HepG2 (cell line): ENCODE measurements around the gene KCNH6. TPM values are rescaled to one million over a fixed set of nuclear protein-coding genes. Genes with fewer than 3 reads are reported as not detected.

ENCODE experiments used
- ATAC-seq: fragments of 200-7000 bp; cut with Tn5 transposase; 3 replicates; pipeline ENCODE4 v1.9.1; 2020; ENCODE audit warnings: mild to moderate bottlenecking, moderate library complexity
- BruUV-seq: library from RNA; stranded (reverse); fragments of 400-500 nt; replicated peaks from 2 replicates; lab custom pipeline; 2021; lab: Mats Ljungman, UMichigan
- CTCF ChIA-PET: fragments of 300-600 bp; formaldehyde crosslinking; extraction: SDS; loops from one replicate; lab custom pipeline; 2021; ENCODE audit warnings: low total read pairs, inconsistent platforms, low intra/inter-chr PET ratio; lab: Yijun Ruan, JAX
- POLR2A ChIA-PET: fragments of 350-600 bp; sonication (Branson Sonifier 250); formaldehyde crosslinking; loops from one replicate; lab custom pipeline; 2020; ENCODE audit warnings: antibody characterized with exemption, inconsistent platforms; lab: Yijun Ruan, JAX
- DNase-seq: peaks from one replicate; pipeline ENCODE4 v3.0.0-alpha.2; 2015; ENCODE audit warnings: low spot score
- FAIRE-seq: peaks from 3 replicates; lab custom pipeline; 2011; peaks lifted over from hg19 to GRCh38; lab: Jason Lieb, UNC
- H2AFZ ChIP-seq: one replicate; pipeline ENCODE4 v1.6.1; 2011; ENCODE audit warnings: low read length, inconsistent platforms
- H3K27ac ChIP-seq: fragments of 300-600 bp; 3 replicates; pipeline ENCODE4 v1.8.0; 2011; ENCODE audit warnings: mixed run types, mild to moderate bottlenecking, mixed read lengths, low read length, inconsistent platforms; ENCODE audit not compliant: insufficient read depth; ENCODE audit errors: extremely low read length
- H3K27me3 ChIP-seq, 2 experiments: fragments of 200-600 bp in 1 of 2; 2 replicates in 1 of 2; 3 replicates in 1 of 2; pipeline versions ENCODE4 v1.6.0 to v1.8.0; 2011; ENCODE audit warnings: low read length in 2 of 2, mild to moderate bottlenecking in 2 of 2, moderate library complexity in 2 of 2, inconsistent platforms in 1 of 2; ENCODE audit not compliant: insufficient read depth in 2 of 2, control insufficient read depth in 1 of 2
- H3K36me3 ChIP-seq, 2 experiments: fragments of 200-600 bp in 1 of 2; replicated peaks in 1 of 2; 2 replicates in 1 of 2; 3 replicates in 1 of 2; pipeline versions ENCODE4 v1.5.1 to v1.8.0; 2011; ENCODE audit warnings: low read length in 2 of 2, inconsistent platforms in 1 of 2; ENCODE audit not compliant: insufficient read depth in 2 of 2, control insufficient read depth in 1 of 2
- H3K4me1 ChIP-seq: 2 replicates; pipeline ENCODE4 v1.5.1; 2012; ENCODE audit warnings: low read length, inconsistent platforms; ENCODE audit not compliant: insufficient read depth
- H3K4me2 ChIP-seq: 2 replicates; pipeline ENCODE4 v1.6.0; 2011; ENCODE audit warnings: low read depth, low read length, inconsistent platforms
- H3K4me3 ChIP-seq, 3 experiments: fragments of 200-600 bp in 1 of 3; sonication (generic), shearing (Covaris generic) in 1 of 3; replicated peaks in 1 of 3; 2 replicates each; pipeline ENCODE4 v1.5.1; 2011 to 2016; ENCODE audit warnings: low read length in 3 of 3, inconsistent platforms in 2 of 3, low read depth in 2 of 3, mild to moderate bottlenecking in 2 of 3, control low read depth in 1 of 3, mixed read lengths in 1 of 3; ENCODE audit not compliant: insufficient read depth in 1 of 3
- H3K79me2 ChIP-seq: one replicate; pipeline ENCODE4 v1.6.1; 2011; ENCODE audit warnings: low read length, inconsistent platforms; ENCODE audit not compliant: insufficient read depth
- H3K9ac ChIP-seq: 2 replicates; pipeline ENCODE4 v1.6.0; 2011; ENCODE audit warnings: mild to moderate bottlenecking, low read depth, low read length, inconsistent platforms; ENCODE audit not compliant: insufficient read depth
- H3K9me3 ChIP-seq: 2 replicates; pipeline ENCODE4 v1.5.1; 2012; ENCODE audit warnings: mild to moderate bottlenecking, low read length
- H4K20me1 ChIP-seq: 2 replicates; pipeline ENCODE4 v1.6.0; 2011; ENCODE audit warnings: inconsistent platforms, mild to moderate bottlenecking, low read length, moderate library complexity; ENCODE audit not compliant: insufficient read depth
- MTA3 ChIP-seq: sonication (generic); formaldehyde crosslinking; IDR thresholded peaks from 2 replicates; pipeline ENCODE4 v1.4.0; 2020; ENCODE audit warnings: missing genetic modification reagents
- NFIC ChIP-seq: IDR thresholded peaks from 2 replicates; pipeline ENCODE4 v1.6.1; 2012; ENCODE audit warnings: mild to moderate bottlenecking, low read length, inconsistent platforms
- RBM22 ChIP-seq: fragments of 200-400 bp; formaldehyde crosslinking; optimal IDR thresholded peaks from 2 replicates; pipeline ENCODE3; 2017; ENCODE audit warnings: mild to moderate bottlenecking, low read length, moderate library complexity
- REST ChIP-seq, 2 experiments: IDR thresholded peaks; 2 replicates each; pipeline ENCODE4 v1.6.1; 2011 to 2012; ENCODE audit warnings: low read length in 2 of 2, borderline replicate concordance in 1 of 2, low read depth in 1 of 2, mild to moderate bottlenecking in 1 of 2, moderate library complexity in 1 of 2
- SP4 ChIP-seq: sonication (generic); formaldehyde crosslinking; IDR thresholded peaks from 2 replicates; pipeline ENCODE4 v1.8.1; 2023; ENCODE audit warnings: mild to moderate bottlenecking, missing genetic modification reagents
- SYNCRIP ChIP-seq: fragments of 200-400 bp; formaldehyde crosslinking; IDR thresholded peaks from 2 replicates; pipeline ENCODE4 v1.6.1; 2018; ENCODE audit warnings: mild to moderate bottlenecking, low read depth, low read length; ENCODE audit not compliant: insufficient read depth
- ZNF615 ChIP-seq: sonication (generic); formaldehyde crosslinking; IDR thresholded peaks from 2 replicates; pipeline ENCODE4 v1.5.0; 2020; ENCODE audit warnings: mild to moderate bottlenecking, missing genetic modification reagents, borderline replicate concordance
- WGBS: methylation state at CpG from one replicate; pipeline ENCODE4 v1.1.6; 2017; ENCODE audit warnings: low lambda C conversion rate; 5-methylcytosine and 5-hydroxymethylcytosine counted together
- in situ Hi-C: cut with HindIII; loops from 2 replicates; pipeline ENCODE4 v1.10.0; 2017; ENCODE audit warnings: low pct_unique_long_range_greater_than_20kb; ENCODE audit not compliant: extremely low pct_ligation_motif_present
- intact Hi-C: fragments of 100-400 bp; cut with micrococcal nuclease; formaldehyde crosslinking; loops from one replicate; pipeline ENCODE4 v1.10.0; 2022; ENCODE audit not compliant: unreplicated experiment
- polyA plus RNA-seq, 8 experiments: library from polyadenylated mRNA; depleted of rRNA in 3 of 8; stranded (reverse) in 7 of 8; unstranded in 1 of 8; fragments of >200 nt; fragmentation: Illumina TruSeq in 4 of 8; extraction: Trizol in 4 of 8; gene quantifications; 2 replicates each; pipeline versions ENCODE4 v1.2.1 to v1.2.3, GENCODE V29; 2011 to 2016; ENCODE audit warnings: low read depth in 4 of 8, missing spikeins in 1 of 8, mixed read lengths in 1 of 8; ENCODE audit not compliant: insufficient read depth in 1 of 8
- total RNA-seq, 5 experiments: library from RNA; depleted of rRNA; stranded (reverse); fragments of >200 nt; fragmentation: Illumina TruSeq; extraction: Trizol; gene quantifications; 2 replicates each; pipeline ENCODE4 v1.2.3, GENCODE V29; 2016; ENCODE audit warnings: low read depth in 1 of 5
- TF ChIP-seq, protein P1 (sequence below): IDR thresholded peaks from 2 replicates; pipeline ENCODE4 v1.6.1; 2016

Gene KCNH6
- total and polyA plus RNA-seq, 2 of the 13 experiments (the other 11 are each of a cell fraction or from before 2014, with no cell fraction given): 0.05 to 0.18 TPM

- peaks cover 0 to 10% of the 10 kb centered on the region in 2 experiments; a peak in 2 of 5 replicates for H3K36me3 ChIP-seq
- FAIRE-seq: peak; percentile 4
- peaks cover 75% of the 10 kb centered on the region for H3K79me2 ChIP-seq
- no peak overlapping the region for H3K4me3 ChIP-seq
- TF ChIP-seq RBM22 (peak; percentile 34), ZNF615 (CRISPR knock-in tag) (no peak), MTA3 (CRISPR knock-in tag) (no peak), SP4 (CRISPR knock-in tag) (no peak), REST (IDR thresholded peaks at IDR 0.05; ENCODE audit: borderline replicate concordance in 1 of 2, low read depth in 1 of 2, low read length in 2 of 2) (no peak), NFIC (no peak), SYNCRIP (no peak)
- TF ChIP-seq, protein P1, sequence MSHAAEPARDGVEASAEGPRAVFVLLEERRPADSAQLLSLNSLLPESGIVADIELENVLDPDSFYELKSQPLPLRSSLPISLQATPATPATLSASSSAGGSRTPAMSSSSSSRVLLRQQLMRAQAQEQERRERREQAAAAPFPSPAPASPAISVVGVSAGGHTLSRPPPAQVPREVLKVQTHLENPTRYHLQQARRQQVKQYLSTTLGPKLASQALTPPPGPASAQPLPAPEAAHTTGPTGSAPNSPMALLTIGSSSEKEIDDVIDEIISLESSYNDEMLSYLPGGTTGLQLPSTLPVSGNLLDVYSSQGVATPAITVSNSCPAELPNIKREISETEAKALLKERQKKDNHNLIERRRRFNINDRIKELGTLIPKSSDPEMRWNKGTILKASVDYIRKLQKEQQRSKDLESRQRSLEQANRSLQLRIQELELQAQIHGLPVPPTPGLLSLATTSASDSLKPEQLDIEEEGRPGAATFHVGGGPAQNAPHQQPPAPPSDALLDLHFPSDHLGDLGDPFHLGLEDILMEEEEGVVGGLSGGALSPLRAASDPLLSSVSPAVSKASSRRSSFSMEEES (CRISPR knock-in tag): no peak
- peaks cover 44% of the 10 kb centered on the region for H4K20me1 ChIP-seq
- DNase-seq: no peak
- in situ Hi-C loops (no loop called here), intact Hi-C loops (no loop called here)
- CTCF ChIA-PET: no interaction called here
- H3K9me3 ChIP-seq: no peaks in the 10 kb centered on the region
- no TSS peak for BruUV-seq
- ATAC-seq: no peak
- H3K9ac ChIP-seq: no peak overlapping the region
- WGBS: 96% methylated on average over 8 of the region's 8 CpGs
- H3K4me1 ChIP-seq: peaks cover 14% of the 10 kb centered on the region; the same call in 1 of the 2 replicates
- POLR2A ChIA-PET: interaction anchor here (1.4 to 1.7 kb wide), 2 partner anchors 18 to 54 kb away, joined by 5 to 6 read pairs; partner anchors contain the start of genes DCAF7 and MAP3K3
- no peak overlapping the region for H2AFZ ChIP-seq
- no peaks in the 10 kb centered on the region for H3K27me3 ChIP-seq
- no peak overlapping the region for H3K27ac ChIP-seq
- H3K4me2 ChIP-seq: no peak overlapping the region
These were observed 45.4 kb downstream of the KCNH6 start for GRCh38 chr17:63568563-63568962.
